GM23338 (cell line): ENCODE results near the gene USH2A. TPM values are rescaled to one million over a fixed set of nuclear protein-coding genes. Genes with fewer than 3 reads are reported as not detected.

Experiments used
- ATAC-seq: fragments of 200-7000 bp; cut with Tn5 transposase; 3 replicates; pipeline ENCODE4 v1.9.1; 2020
- DNase-seq: peaks from one replicate; pipeline ENCODE4 v3.0.0-alpha.2; 2015; ENCODE audit warnings: low spot score
- H2AFZ ChIP-seq: fragments of 200-600 bp; sonication (generic); 2 replicates; pipeline ENCODE4 v1.8.0; 2016; ENCODE audit warnings: antibody characterized with exemption, mild to moderate bottlenecking, moderate library complexity
- H3F3A ChIP-seq: fragments of 200-600 bp; sonication (generic); replicated peaks from 2 replicates; pipeline ENCODE4 v1.8.0; 2017; ENCODE audit warnings: antibody characterized with exemption, mixed run types, low read depth
- H3K27ac ChIP-seq: fragments of 200-600 bp; sonication (generic); 2 replicates; pipeline ENCODE4 v1.6.1; 2016; ENCODE audit warnings: low read depth
- H3K27me3 ChIP-seq: fragments of 200-600 bp; sonication (generic); 2 replicates; pipeline ENCODE4 v1.8.0; 2016; ENCODE audit warnings: mild to moderate bottlenecking, mixed run types, moderate library complexity; ENCODE audit not compliant: insufficient read depth
- H3K36me3 ChIP-seq: fragments of 200-600 bp; sonication (generic); 2 replicates; pipeline ENCODE4 v1.8.0; 2016; ENCODE audit warnings: mild to moderate bottlenecking; ENCODE audit not compliant: insufficient read depth
- H3K4me1 ChIP-seq: fragments of 200-600 bp; sonication (generic); 2 replicates; pipeline ENCODE4 v1.8.0; 2016; ENCODE audit warnings: mild to moderate bottlenecking, moderate library complexity; ENCODE audit not compliant: insufficient read depth
- H3K4me2 ChIP-seq: fragments of 200-600 bp; sonication (generic); 2 replicates; pipeline ENCODE4 v1.7.1; 2017; ENCODE audit warnings: mixed run types
- H3K4me3 ChIP-seq: fragments of 200-600 bp; sonication (generic); 2 replicates; pipeline ENCODE4 v1.6.1; 2016; ENCODE audit warnings: mixed run types
- H3K79me2 ChIP-seq: fragments of 200-600 bp; sonication (generic); replicated peaks from 2 replicates; pipeline ENCODE4 v1.8.0; 2017; ENCODE audit warnings: mild to moderate bottlenecking; ENCODE audit not compliant: insufficient read depth
- H3K9me2 ChIP-seq: fragments of 200-600 bp; sonication (generic); 2 replicates; pipeline ENCODE4 v1.8.0; 2017; ENCODE audit not compliant: insufficient read depth
- H4K20me1 ChIP-seq: fragments of 200-600 bp; sonication (generic); replicated peaks from 2 replicates; pipeline ENCODE4 v1.8.0; 2017; ENCODE audit warnings: mild to moderate bottlenecking; ENCODE audit not compliant: insufficient read depth
- H3K27ac Mint-ChIP-seq: 2 replicates; pipeline ENCODE4 v1.8.0; 2020; ENCODE audit warnings: inconsistent platforms, mild to moderate bottlenecking, moderate library complexity, mixed read lengths
- H3K27me3 Mint-ChIP-seq: 3 replicates; pipeline ENCODE4 v1.8.0; 2022; ENCODE audit warnings: low read depth, mild to moderate bottlenecking, moderate library complexity, mixed read lengths, inconsistent platforms; ENCODE audit not compliant: insufficient read depth, poor library complexity
- H3K36me3 Mint-ChIP-seq: 3 replicates; pipeline ENCODE4 v1.8.0; 2021; ENCODE audit warnings: low read depth, mild to moderate bottlenecking, inconsistent platforms, moderate library complexity, mixed read lengths
- H3K4me1 Mint-ChIP-seq: 3 replicates; pipeline ENCODE4 v1.8.0; 2020; ENCODE audit warnings: mild to moderate bottlenecking, inconsistent platforms, mixed read lengths
- H3K4me3 Mint-ChIP-seq: 3 replicates; pipeline ENCODE4 v1.8.0; 2021; ENCODE audit warnings: moderate library complexity, mild to moderate bottlenecking, inconsistent platforms, mixed read lengths
- H3K9me3 Mint-ChIP-seq: 3 replicates; pipeline ENCODE4 v1.8.0; 2020; ENCODE audit warnings: moderate library complexity, mild to moderate bottlenecking, inconsistent platforms, mixed read lengths
- CREB1 ChIP-seq: fragments of 250-450 bp; sonication (Bioruptor Pico); IDR thresholded peaks from 2 replicates; pipeline ENCODE4 v1.5.0; 2020; ENCODE audit warnings: low read depth, mild to moderate bottlenecking, moderate library complexity
- CTCF ChIP-seq, 2 experiments: fragments of 200-600 bp in 1 of 2; sonication (generic) in 1 of 2; conservative IDR thresholded peaks; 2 replicates each; pipeline versions ENCODE4 v1.5.1 to v1.6.1; 2016 to 2017; ENCODE audit warnings: antibody characterized with exemption in 2 of 2, low read depth in 2 of 2, mild to moderate bottlenecking in 2 of 2, moderate library complexity in 1 of 2
- EZH2 ChIP-seq: fragments of 200-600 bp; sonication (generic); IDR thresholded peaks from one replicate; pipeline ENCODE4 v1.8.0; 2017; ENCODE audit warnings: antibody characterized with exemption, mild to moderate bottlenecking, low read depth; ENCODE audit not compliant: unreplicated experiment
- EZH2phosphoT487 ChIP-seq: fragments of 200-600 bp; sonication (generic); IDR thresholded peaks from one replicate; pipeline ENCODE4 v1.8.1; 2018; ENCODE audit warnings: antibody characterized with exemption; ENCODE audit not compliant: unreplicated experiment
- NANOG ChIP-seq: IDR thresholded peaks from 2 replicates; pipeline ENCODE4 v1.6.1; 2016; ENCODE audit warnings: antibody characterized with exemption, borderline replicate concordance
- STAT1 ChIP-seq: IDR thresholded peaks from one replicate; pipeline ENCODE4 v1.6.1; 2016; ENCODE audit warnings: antibody characterized with exemption; ENCODE audit not compliant: unreplicated experiment
- ZNF462 ChIP-seq: fragments of 250-450 bp; sonication (Bioruptor Pico); IDR thresholded peaks from 2 replicates; pipeline ENCODE4 v1.5.0; 2020; ENCODE audit warnings: mild to moderate bottlenecking, moderate library complexity
- polyA plus RNA-seq: library from polyadenylated mRNA; unstranded; fragments of >200 nt; fragmentation: Nextera tagmentation; extraction: Ambion mirVana; gene quantifications from 2 replicates; pipeline ENCODE4 v1.2.1, GENCODE V29; 2016
- total RNA-seq: library from RNA; depleted of rRNA; stranded (reverse); fragments of >200 nt; shearing (Covaris generic); gene quantifications from 2 replicates; pipeline ENCODE4 v1.2.3, GENCODE V29; 2014

The USH2A gene
- total and polyA plus RNA-seq, 2 experiments from 2014 or later = 0.03 TPM

- no peak overlapping the region for H3K4me2 ChIP-seq
- no peak for DNase-seq
- no peak overlapping the region for H2AFZ ChIP-seq
- ATAC-seq = no peak
- no peak overlapping the region for H3K27ac ChIP-seq
- no peak overlapping the region for H3K4me3 ChIP-seq
- no peaks in the 10 kb centered on the region for H4K20me1 ChIP-seq
- Mint-ChIP-seq H3K27me3 (no peaks in the 10 kb centered on the region), H3K4me3 (no peak overlapping the region), H3K27ac (no peak overlapping the region), H3K4me1 (no peaks in the 10 kb centered on the region), H3K36me3 (no peaks in the 10 kb centered on the region), H3K9me3 (no peaks in the 10 kb centered on the region)
- TF ChIP-seq CREB1 (no peak), EZH2 (no peak), ZNF462 (CRISPR knock-in tag) (no peak), NANOG (no peak), EZH2phosphoT487 (no peak), STAT1 (no peak), CTCF (conservative IDR thresholded peaks at IDR 0.05; ENCODE audit: low read depth in 2 of 2) (no peak)
- H3K27me3 ChIP-seq = no peaks in the 10 kb centered on the region
- H3F3A ChIP-seq = no peaks in the 10 kb centered on the region
- no peaks in the 10 kb centered on the region for H3K4me1 ChIP-seq
- no peaks in the 10 kb centered on the region for H3K9me2 ChIP-seq
- no peaks in the 10 kb centered on the region for H3K79me2 ChIP-seq
- no peaks in the 10 kb centered on the region for H3K36me3 ChIP-seq
Measured at GRCh38 chr1:215710899-215711225, 712.4 kb downstream of the USH2A start.
